Transverse colon (tissue), 4 donors: ENCODE results near the gene PRKAR1B. TPM values are rescaled to one million over a fixed set of nuclear protein-coding genes. Genes with fewer than 3 reads are reported as not detected.

ENCODE experiments used
- DNase-seq: peaks from one replicate; pipeline ENCODE4 v3.0.0-alpha.2; 2019
- H3K27ac ChIP-seq, 4 donors: fragments of 200-600 bp; sonication (generic); 2 replicates each; pipeline ENCODE4 v1.5.1; 2016 to 2018; ENCODE audit warnings: inconsistent platforms in 4 of 4
- H3K27me3 ChIP-seq: fragments of 200-600 bp; sonication (generic); 2 replicates; pipeline ENCODE4 v1.5.1; 2017; ENCODE audit warnings: inconsistent platforms
- H3K36me3 ChIP-seq, 4 donors: fragments of 200-600 bp; sonication (generic); 2 replicates each; pipeline ENCODE4 v1.5.1; 2017 to 2019; ENCODE audit warnings: inconsistent platforms in 4 of 4
- H3K4me1 ChIP-seq, 4 donors: fragments of 200-600 bp; sonication (generic); 2 replicates each; pipeline ENCODE4 v1.5.1; 2017 to 2020; ENCODE audit warnings: inconsistent platforms in 4 of 4
- H3K4me3 ChIP-seq, 4 donors: fragments of 200-600 bp; sonication (generic); 1 replicate in 1 of 4; 2 replicates in 3 of 4; pipeline versions ENCODE4 v1.5.1 to v1.6.1; 2017 to 2019; ENCODE audit warnings: inconsistent platforms in 4 of 4
- H3K9me3 ChIP-seq, 2 donors: fragments of 200-600 bp; sonication (generic); 2 replicates each; pipeline ENCODE4 v1.5.1; 2017 to 2019; ENCODE audit warnings: inconsistent platforms in 2 of 2
- CTCF ChIP-seq, 5 experiments: fragments of 200-600 bp in 3 of 5; fragments of 450-650 bp in 2 of 5; sonication (generic) in 3 of 5; IDR thresholded peaks; 1 replicate in 2 of 5; 2 replicates in 3 of 5; pipeline ENCODE4 v1.5.1; 2016 to 2017; ENCODE audit warnings: antibody characterized with exemption in 5 of 5, inconsistent platforms in 3 of 5, mild to moderate bottlenecking in 2 of 5, moderate library complexity in 1 of 5
- EP300 ChIP-seq: sonication (generic); formaldehyde crosslinking; IDR thresholded peaks from one replicate; pipeline ENCODE4 v1.6.1; 2017; ENCODE audit warnings: antibody characterized with exemption, low read depth
- POLR2A ChIP-seq: fragments of 450-650 bp; IDR thresholded peaks from one replicate; pipeline ENCODE4 v1.6.1; 2016; ENCODE audit warnings: antibody characterized with exemption, mild to moderate bottlenecking, moderate library complexity
- POLR2AphosphoS5 ChIP-seq, 3 donors: sonication (generic); formaldehyde crosslinking; IDR thresholded peaks; one replicate each; pipeline ENCODE4 v1.6.1; 2016; ENCODE audit warnings: antibody characterized with exemption in 3 of 3
- WGBS, 2 donors: methylation state at CpG; one replicate each; pipeline ENCODE4 v1.1.5; 2018; ENCODE audit warnings: low coverage in 1 of 2; 5-methylcytosine and 5-hydroxymethylcytosine counted together
- in situ Hi-C, 4 donors: fragments of 200-750 bp; cut with MboI; loops; one replicate each; pipeline versions ENCODE4 v1.15.0 to v1.15.1; 2017; ENCODE audit warnings: low sequenced_read_pairs in 3 of 4, low pct_ligation_motif_present in 1 of 4, low pct_unique_long_range_greater_than_20kb in 1 of 4
- intact Hi-C: fragments of 100-400 bp; cut with DNase I; formaldehyde crosslinking; loops from one replicate; pipeline ENCODE4 v1.15.1; 2023; ENCODE audit warnings: low total_unique reads
- total RNA-seq, 4 donors: library from RNA; depleted of rRNA; stranded (reverse); fragments of >200 nt; gene quantifications; one replicate each; pipeline ENCODE4 v1.1.0, GENCODE V29; 2016

Gene PRKAR1B
- total RNA-seq, 4 donors from 2014 or later = 15.7 to 53.9 (median 16.9) TPM

- intact Hi-C loops = loop anchor here (2.0 to 10.0 kb wide), 2 partner anchors 258 to 452 kb away; partner anchors contain the start of gene PDGFA
- in situ Hi-C loops = loop anchor here in 1 of 4 donors (10.0 kb wide), 1 partner anchor 448 kb away; no protein-coding TSS in a partner anchor
- TF ChIP-seq POLR2AphosphoS5 (IDR thresholded peaks at IDR 0.05) = no peak
- Histone ChIP-seq H3K36me3 (peaks cover 0 to 10% (median 0%) of the 10 kb centered on the region in 4 donors), H3K4me1 (peaks cover 15 to 22% (median 18%) of the 10 kb centered on the region in 4 donors), H3K4me3 (no peak overlapping the region), H3K27ac (peak overlapping the region in 1 of 4 donors; percentile 89), H3K27me3 (no peaks in the 10 kb centered on the region), H3K9me3 (no peaks in the 10 kb centered on the region)
- 94 to 95% methylated on average over 9 to 32 of the region's 32 CpGs for WGBS, 2 donors
- no peak for DNase-seq
These were observed 46.0 kb upstream of the PRKAR1B start for GRCh38 chr7:772861-773621.

GRCh38 chr7:772392-772791 lies 45.3 kb upstream of the PRKAR1B start:
- Histone ChIP-seq H3K9me3 (no peaks in the 10 kb centered on the region), H3K36me3 (peaks cover 0 to 10% (median 0%) of the 10 kb centered on the region in 4 donors), H3K4me1 (peaks cover 15 to 22% (median 18%) of the 10 kb centered on the region in 4 donors), H3K4me3 (no peak overlapping the region), H3K27ac (peak overlapping the region in 2 of 4 donors; percentile 73 to 89), H3K27me3 (no peaks in the 10 kb centered on the region)
- DNase-seq = no peak
- 94% methylated on average over 12 of the region's 13 CpGs; no CpG with 5 or more reads in 1 of the 2 donors for WGBS, 2 donors
- TF ChIP-seq EP300 (no peak), POLR2A (no peak), POLR2AphosphoS5 (IDR thresholded peaks at IDR 0.05) (no peak), CTCF (IDR thresholded peaks at IDR 0.05) (no peak)
- intact Hi-C loops (loop anchor here (2.0 to 10.0 kb wide), 2 partner anchors 258 to 452 kb away; partner anchors contain the start of gene PDGFA), in situ Hi-C loops (loop anchor here in 1 of 4 donors (10.0 kb wide), 1 partner anchor 448 kb away; no protein-coding TSS in a partner anchor)

GRCh38 chr7:772005-772294 lies 44.9 kb upstream of the PRKAR1B start:
- peak overlapping the region; percentile 73 to 89 (median 80) for H3K27ac ChIP-seq
- in situ Hi-C loops = loop anchor here in 1 of 4 donors (10.0 kb wide), 1 partner anchor 447 kb away; no protein-coding TSS in a partner anchor
- 75% methylated on average over 11 of the region's 11 CpGs; no CpG with 5 or more reads in 1 of the 2 donors for WGBS, 2 donors

GRCh38 chr7:771234-772004 lies 44.3 kb upstream of the PRKAR1B start:
- Histone ChIP-seq H3K27ac (peak overlapping the region; percentile 73 to 89 (median 80)), H3K4me3 (no peak overlapping the region), H3K9me3 (no peaks in the 10 kb centered on the region), H3K36me3 (peaks cover 0 to 6% (median 0%) of the 10 kb centered on the region in 4 donors), H3K4me1 (peaks cover 15 to 22% (median 18%) of the 10 kb centered on the region in 4 donors), H3K27me3 (no peaks in the 10 kb centered on the region)
- DNase-seq = peak; percentile 69
- WGBS, 2 donors = 42 to 61% methylated on average over 4 to 24 of the region's 24 CpGs
- intact Hi-C loops = loop anchor here (2.0 to 10.0 kb wide), 2 partner anchors 257 to 451 kb away; partner anchors contain the start of gene PDGFA
- TF ChIP-seq CTCF (IDR thresholded peaks at IDR 0.05) (no peak), POLR2AphosphoS5 (IDR thresholded peaks at IDR 0.05) (peak; percentile 42 to 59 (median 44)), EP300 (no peak)
- in situ Hi-C loops = loop anchor here in 1 of 4 donors (10.0 kb wide), 1 partner anchor 447 kb away; no protein-coding TSS in a partner anchor

More at GRCh38 chr7:772005-772294, 44.9 kb upstream of the PRKAR1B start:
- H3K9me3 ChIP-seq = no peaks in the 10 kb centered on the region
- no peaks in the 10 kb centered on the region for H3K27me3 ChIP-seq
- TF ChIP-seq EP300 (no peak), POLR2A (no peak), POLR2AphosphoS5 (IDR thresholded peaks at IDR 0.05) (no peak), CTCF (IDR thresholded peaks at IDR 0.05) (no peak)
- no peak for DNase-seq
- no peak overlapping the region for H3K4me3 ChIP-seq
- peaks cover 15 to 22% (median 18%) of the 10 kb centered on the region in 4 donors for H3K4me1 ChIP-seq
- H3K36me3 ChIP-seq = peaks cover 0 to 10% (median 0%) of the 10 kb centered on the region in 4 donors
- intact Hi-C loops = loop anchor here (2.0 to 10.0 kb wide), 2 partner anchors 257 to 451 kb away; partner anchors contain the start of gene PDGFA
